MCF 10A (cell line): ENCODE data around the gene SUN2. TPM values are rescaled to one million over a fixed set of nuclear protein-coding genes. Genes with fewer than 3 reads are reported as not detected.

ENCODE experiments used
- BruUV-seq: library from RNA; stranded (reverse); fragments of 400-500 nt; replicated peaks from 2 replicates; lab custom pipeline; 2021; lab: Mats Ljungman, UMichigan
- CTCF ChIA-PET: fragments of 300-600 bp; sonication (Branson Sonifier 250); formaldehyde crosslinking; extraction: SDS; loops from one replicate; lab custom pipeline; 2021; ENCODE audit warnings: antibody characterized with exemption, inconsistent platforms; lab: Yijun Ruan, JAX
- POLR2A ChIA-PET: fragments of 300-600, 350-650 bp; sonication (Branson Sonifier 250); formaldehyde crosslinking; extraction: SDS; loops from one replicate; lab custom pipeline; 2020; ENCODE audit warnings: antibody characterized with exemption, inconsistent platforms; lab: Yijun Ruan, JAX
- DNase-seq: peaks from one replicate; pipeline ENCODE4 v3.0.0-alpha.2; 2018; ENCODE audit not compliant: unreplicated experiment
- H3K27ac Mint-ChIP-seq: one replicate; pipeline ENCODE4 v1.8.0; 2022; ENCODE audit warnings: mild to moderate bottlenecking, low read depth, mixed read lengths; ENCODE audit not compliant: unreplicated experiment
- H3K27me3 Mint-ChIP-seq: one replicate; pipeline ENCODE4 v1.8.0; 2022; ENCODE audit warnings: mixed read lengths; ENCODE audit not compliant: insufficient read depth, unreplicated experiment
- H3K36me3 Mint-ChIP-seq: one replicate; pipeline ENCODE4 v1.8.0; 2022; ENCODE audit warnings: mild to moderate bottlenecking, moderate library complexity, mixed read lengths; ENCODE audit not compliant: insufficient read depth, unreplicated experiment
- H3K4me1 Mint-ChIP-seq: one replicate; pipeline ENCODE4 v1.8.0; 2022; ENCODE audit warnings: mixed read lengths; ENCODE audit not compliant: insufficient read depth, unreplicated experiment
- H3K4me3 Mint-ChIP-seq: one replicate; pipeline ENCODE4 v1.8.0; 2022; ENCODE audit warnings: mild to moderate bottlenecking, moderate library complexity, mixed read lengths; ENCODE audit not compliant: unreplicated experiment
- H3K9me3 Mint-ChIP-seq: one replicate; pipeline ENCODE4 v1.8.0; 2022; ENCODE audit warnings: mixed read lengths; ENCODE audit not compliant: unreplicated experiment
- CTCF ChIP-seq: fragments of 200-600 bp; IDR thresholded peaks from one replicate; pipeline ENCODE4 v1.8.0; 2022; ENCODE audit warnings: antibody characterized with exemption, mild to moderate bottlenecking; ENCODE audit not compliant: unreplicated experiment
- intact Hi-C: fragments of 100-400 bp; cut with micrococcal nuclease; formaldehyde crosslinking; loops from 2 replicates; pipeline ENCODE4 v1.14.1; 2022
- total RNA-seq: library from RNA; stranded (reverse); gene quantifications from 2 replicates; pipeline ENCODE4 v1.2.3, GENCODE V29; 2022

SUN2 gene
- total RNA-seq, 1 experiment from 2014 or later = 66.8 TPM

- intact Hi-C loops = no loop called here
- CTCF ChIA-PET = interaction anchor here (0.6 to 1.8 kb wide), 3 partner anchors 13 to 299 kb away, joined by 3 to 13 read pairs (median 5); no protein-coding TSS in a partner anchor
- POLR2A ChIA-PET = interaction anchor here (0.6 to 5.5 kb wide), 2 partner anchors 13 to 24 kb away, joined by 3 to 64 read pairs; partner anchors contain the start of gene GTPBP1
- Mint-ChIP-seq H3K4me1 (peaks cover 12% of the 10 kb centered on the region), H3K27ac (no peak overlapping the region), H3K27me3 (no peaks in the 10 kb centered on the region), H3K4me3 (no peak overlapping the region), H3K9me3 (no peaks in the 10 kb centered on the region), H3K36me3 (peaks cover 54% of the 10 kb centered on the region)
- TF ChIP-seq CTCF = no peak
- DNase-seq = no peak
- no TSS peak for BruUV-seq
These were observed 35.4 kb downstream of the SUN2 start for GRCh38 chr22:38720350-38720749.

- no peak overlapping the region for H3K4me3 Mint-ChIP-seq
- no peaks in the 10 kb centered on the region for H3K27me3 Mint-ChIP-seq
- BruUV-seq = no TSS peak
- intact Hi-C loops = no loop called here
- DNase-seq = no peak
- ChIA-PET POLR2A (interaction anchor here (1.0 to 5.5 kb wide), 5 partner anchors 12 to 38 kb away, joined by 3 to 64 read pairs (median 7); partner anchors contain the start of genes GTPBP1, JOSD1 and TOMM22), CTCF (interaction anchor here (1.8 kb wide), 1 partner anchor 14 kb away, joined by 13 read pairs; no protein-coding TSS in a partner anchor)
- TF ChIP-seq CTCF = no peak
- H3K9me3 Mint-ChIP-seq = no peaks in the 10 kb centered on the region
- peaks cover 43% of the 10 kb centered on the region for H3K36me3 Mint-ChIP-seq
- peaks cover 16% of the 10 kb centered on the region for H3K4me1 Mint-ChIP-seq
- no peak overlapping the region for H3K27ac Mint-ChIP-seq
These were observed 36.6 kb downstream of the SUN2 start for GRCh38 chr22:38719196-38719595.

GRCh38 chr22:38718414-38718813, 37.4 kb downstream of the SUN2 start:
- POLR2A ChIA-PET = interaction anchor here (0.7 to 5.5 kb wide), 10 partner anchors 9 to 1295 kb away, joined by 3 to 64 read pairs (median 4); partner anchors contain the start of genes GTPBP1, JOSD1 and TOMM22
- H3K36me3 Mint-ChIP-seq = peaks cover 36% of the 10 kb centered on the region

More at GRCh38 chr22:38718414-38718813, 37.4 kb downstream of the SUN2 start:
- Mint-ChIP-seq H3K4me1 (peaks cover 16% of the 10 kb centered on the region), H3K9me3 (no peaks in the 10 kb centered on the region), H3K27me3 (no peaks in the 10 kb centered on the region), H3K4me3 (no peak overlapping the region), H3K27ac (peak overlapping the region; percentile 60)
- peak; percentile 91 for DNase-seq
- peak; percentile 66 for TF ChIP-seq CTCF
- BruUV-seq = no TSS peak
- intact Hi-C loops = no loop called here
- CTCF ChIA-PET = interaction anchor here (0.5 to 1.4 kb wide), 2 partner anchors 11 to 221 kb away, joined by 3 to 14 read pairs; no protein-coding TSS in a partner anchor
